Measurements from ENCODE around the gene HOXC13.

DNA sequence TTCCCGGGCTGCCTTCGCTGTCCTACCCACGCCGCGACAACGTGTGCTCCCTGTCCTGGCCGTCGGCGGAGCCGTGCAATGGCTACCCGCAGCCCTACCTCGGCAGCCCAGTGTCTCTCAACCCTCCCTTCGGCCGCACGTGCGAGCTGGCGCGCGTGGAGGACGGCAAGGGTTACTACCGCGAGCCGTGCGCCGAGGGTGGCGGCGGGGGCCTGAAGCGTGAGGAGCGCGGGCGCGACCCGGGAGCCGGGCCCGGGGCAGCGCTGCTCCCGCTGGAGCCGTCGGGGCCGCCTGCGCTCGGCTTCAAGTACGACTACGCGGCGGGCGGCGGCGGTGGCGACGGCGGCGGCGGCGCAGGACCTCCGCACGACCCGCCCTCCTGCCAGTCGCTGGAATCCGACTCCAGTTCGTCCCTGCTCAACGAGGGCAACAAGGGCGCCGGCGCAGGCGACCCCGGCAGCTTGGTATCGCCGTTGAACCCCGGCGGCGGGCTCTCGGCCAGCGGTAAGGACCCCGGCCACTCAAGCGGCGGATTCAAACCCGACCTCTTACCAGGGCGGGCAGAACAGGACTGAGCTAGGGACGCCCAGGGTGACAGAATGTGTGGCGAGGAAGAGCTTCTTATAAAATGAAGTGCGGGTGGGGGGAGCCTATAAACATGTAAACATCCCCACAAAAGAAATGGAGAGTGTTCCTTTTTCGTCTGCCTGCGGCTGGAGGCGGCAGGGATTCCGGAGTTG lies 16.6 kb downstream of the HOXC13 start:
- TF ChIP-seq EP300 (IDR thresholded peaks at IDR 0.05; ENCODE audit: low read length) (no peak), NR3C1 (CRISPR knock-in tag; IDR thresholded peaks at IDR 0.05) (no peak), NFIX (CRISPR knock-in tag; IDR thresholded peaks at IDR 0.05; ENCODE audit: low read depth) (no peak), BHLHE40 (IDR thresholded peaks at IDR 0.05; ENCODE audit: low read length) (no peak)
- TF ChIP-seq, protein P1, sequence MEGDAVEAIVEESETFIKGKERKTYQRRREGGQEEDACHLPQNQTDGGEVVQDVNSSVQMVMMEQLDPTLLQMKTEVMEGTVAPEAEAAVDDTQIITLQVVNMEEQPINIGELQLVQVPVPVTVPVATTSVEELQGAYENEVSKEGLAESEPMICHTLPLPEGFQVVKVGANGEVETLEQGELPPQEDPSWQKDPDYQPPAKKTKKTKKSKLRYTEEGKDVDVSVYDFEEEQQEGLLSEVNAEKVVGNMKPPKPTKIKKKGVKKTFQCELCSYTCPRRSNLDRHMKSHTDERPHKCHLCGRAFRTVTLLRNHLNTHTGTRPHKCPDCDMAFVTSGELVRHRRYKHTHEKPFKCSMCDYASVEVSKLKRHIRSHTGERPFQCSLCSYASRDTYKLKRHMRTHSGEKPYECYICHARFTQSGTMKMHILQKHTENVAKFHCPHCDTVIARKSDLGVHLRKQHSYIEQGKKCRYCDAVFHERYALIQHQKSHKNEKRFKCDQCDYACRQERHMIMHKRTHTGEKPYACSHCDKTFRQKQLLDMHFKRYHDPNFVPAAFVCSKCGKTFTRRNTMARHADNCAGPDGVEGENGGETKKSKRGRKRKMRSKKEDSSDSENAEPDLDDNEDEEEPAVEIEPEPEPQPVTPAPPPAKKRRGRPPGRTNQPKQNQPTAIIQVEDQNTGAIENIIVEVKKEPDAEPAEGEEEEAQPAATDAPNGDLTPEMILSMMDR (IDR thresholded peaks at IDR 0.05 in 2 of 3, conservative IDR thresholded peaks at IDR 0.05 in 1 of 3; ENCODE audit: insufficient read depth in 2 of 3, low read depth in 1 of 3, low read length in 3 of 3): no peak

All from K562 (cell line).